ENCODE measurements around the gene JOSD1.
A peak's percentile ranks its signal among the peaks of the same experiment; 100 is the strongest.

The JOSD1 gene

DNA sequence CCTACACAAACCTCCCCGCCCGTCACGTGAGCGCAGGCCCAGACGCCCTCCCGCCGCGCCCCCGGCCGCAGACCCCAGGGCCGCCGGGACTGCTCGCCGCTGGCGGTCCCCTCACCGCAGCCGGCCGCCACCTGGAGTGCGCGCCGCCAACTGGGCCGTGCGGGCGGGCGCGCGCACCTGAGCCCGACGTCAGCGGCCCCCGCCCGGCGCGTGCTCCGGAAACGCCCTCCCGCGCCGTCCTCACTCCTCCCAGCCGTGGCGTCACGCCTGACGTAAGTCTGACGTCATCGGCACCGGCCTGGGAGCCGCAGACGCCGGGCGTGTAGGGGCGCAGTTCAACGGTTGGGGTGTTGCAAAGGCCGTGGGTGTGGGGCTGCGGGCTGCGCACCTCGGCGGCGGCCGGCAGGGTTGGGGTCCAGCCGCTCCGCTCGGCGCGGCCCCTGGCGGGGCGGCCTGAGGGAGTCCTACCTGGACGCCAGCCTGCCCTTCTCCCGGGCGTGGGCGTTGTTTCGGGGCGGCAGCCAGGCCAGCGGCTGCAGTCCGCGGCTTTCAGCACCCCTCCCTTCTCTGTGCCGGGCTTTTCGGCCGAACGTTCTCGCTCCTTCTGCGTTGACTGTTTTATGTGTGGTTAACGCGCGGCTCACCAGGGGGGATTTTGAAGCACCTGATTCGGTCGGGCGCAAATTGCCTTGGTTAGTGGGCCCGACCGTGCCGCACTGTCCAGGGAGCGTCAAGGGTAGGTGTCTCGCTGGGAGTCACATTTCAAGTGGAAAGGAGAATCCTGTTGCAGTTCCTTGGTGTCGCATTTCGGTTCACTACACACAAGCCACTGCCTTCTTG lies at the start of gene JOSD1:
Gene JOSD1 (minus strand): TSS at position 155 of the 840 bp plus-strand sequence. CDS start 956 bp downstream, outside the sequence.
- Mint-ChIP-seq H3K9me3 (no peaks in the 10 kb centered on the region), H3K4me3 (peak within 1 kb of the TSS; percentile 77), H3K27me3 (no peaks in the 10 kb centered on the region), H3K36me3 (ENCODE audit: low read depth) (peaks cover 31% of the 10 kb centered on the region), H3K27ac (peak within 1 kb of the TSS; percentile 90), H3K4me1 (ENCODE audit: low read depth) (peaks cover 51% of the 10 kb centered on the region)
- intact Hi-C loops (cut with micrococcal nuclease): no loop called here

DNA sequence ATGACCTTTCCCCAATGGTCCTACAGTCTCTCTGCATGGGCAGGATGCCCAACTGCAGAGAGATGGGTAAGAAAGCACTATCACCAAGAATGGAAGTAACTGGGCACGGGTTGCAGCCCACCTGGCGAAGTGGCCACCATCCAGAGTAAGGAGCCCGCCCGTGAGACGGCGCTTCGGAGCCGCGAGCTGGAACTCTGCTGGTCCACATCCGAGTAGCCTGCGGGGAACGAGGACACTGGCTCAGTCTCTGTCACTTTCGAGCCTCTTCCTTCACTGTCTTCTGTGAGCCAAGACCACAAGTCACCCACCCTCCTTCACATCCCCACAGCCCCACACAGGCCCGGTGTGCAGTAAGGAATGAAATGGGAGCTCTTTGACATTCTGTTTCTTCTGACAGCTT lies 49.4 kb upstream of the JOSD1 start:
- H3K4me1 Mint-ChIP-seq (ENCODE audit: low read depth): peaks cover 54% of the 10 kb centered on the region
- peak overlapping the region; percentile 41 for H3K27ac Mint-ChIP-seq
- H3K36me3 Mint-ChIP-seq (ENCODE audit: low read depth): peaks cover 89% of the 10 kb centered on the region
- no peaks in the 10 kb centered on the region for H3K27me3 Mint-ChIP-seq
- H3K9me3 Mint-ChIP-seq: no peaks in the 10 kb centered on the region
- no peak overlapping the region for H3K4me3 Mint-ChIP-seq
- intact Hi-C loops (cut with micrococcal nuclease): no loop called here

DNA sequence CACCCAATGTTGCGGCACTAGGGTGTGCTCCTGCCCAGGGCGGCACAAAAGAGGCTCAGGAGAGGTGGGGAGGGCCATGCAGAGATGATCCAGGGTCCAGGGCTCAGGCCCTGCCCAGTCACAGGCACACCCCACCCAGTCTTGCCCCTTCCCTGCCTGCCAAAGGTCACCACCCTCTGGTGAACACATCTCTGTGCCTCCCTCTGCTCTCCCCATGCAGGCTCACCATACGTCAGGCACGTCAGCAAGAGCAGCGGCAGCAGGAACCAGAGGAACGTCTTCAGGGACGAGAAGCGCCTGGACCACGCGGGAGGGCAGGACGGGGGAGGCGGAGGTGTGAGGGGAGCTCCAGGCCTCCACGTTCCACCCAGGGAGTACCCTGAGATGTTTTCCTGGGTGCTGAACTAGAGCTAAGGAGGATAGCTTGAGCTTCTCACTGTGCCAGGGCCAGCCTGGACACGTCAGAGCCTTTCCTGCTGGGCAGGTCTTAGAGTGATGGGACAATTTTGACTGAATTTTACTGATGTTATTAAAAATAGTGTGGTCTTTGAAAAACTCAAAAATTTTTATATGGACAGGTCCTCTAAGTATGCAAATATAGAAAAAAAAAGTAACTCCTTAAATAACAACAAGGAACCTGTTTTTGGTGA lies 47.9 kb upstream of the JOSD1 start:
- intact Hi-C loops (cut with micrococcal nuclease): no loop called here
- Mint-ChIP-seq H3K36me3 (ENCODE audit: low read depth) (peaks cover 98% of the 10 kb centered on the region), H3K27ac (no peak overlapping the region), H3K4me1 (ENCODE audit: low read depth) (peaks cover 39% of the 10 kb centered on the region), H3K4me3 (no peak overlapping the region), H3K9me3 (no peaks in the 10 kb centered on the region), H3K27me3 (no peaks in the 10 kb centered on the region)

DNA sequence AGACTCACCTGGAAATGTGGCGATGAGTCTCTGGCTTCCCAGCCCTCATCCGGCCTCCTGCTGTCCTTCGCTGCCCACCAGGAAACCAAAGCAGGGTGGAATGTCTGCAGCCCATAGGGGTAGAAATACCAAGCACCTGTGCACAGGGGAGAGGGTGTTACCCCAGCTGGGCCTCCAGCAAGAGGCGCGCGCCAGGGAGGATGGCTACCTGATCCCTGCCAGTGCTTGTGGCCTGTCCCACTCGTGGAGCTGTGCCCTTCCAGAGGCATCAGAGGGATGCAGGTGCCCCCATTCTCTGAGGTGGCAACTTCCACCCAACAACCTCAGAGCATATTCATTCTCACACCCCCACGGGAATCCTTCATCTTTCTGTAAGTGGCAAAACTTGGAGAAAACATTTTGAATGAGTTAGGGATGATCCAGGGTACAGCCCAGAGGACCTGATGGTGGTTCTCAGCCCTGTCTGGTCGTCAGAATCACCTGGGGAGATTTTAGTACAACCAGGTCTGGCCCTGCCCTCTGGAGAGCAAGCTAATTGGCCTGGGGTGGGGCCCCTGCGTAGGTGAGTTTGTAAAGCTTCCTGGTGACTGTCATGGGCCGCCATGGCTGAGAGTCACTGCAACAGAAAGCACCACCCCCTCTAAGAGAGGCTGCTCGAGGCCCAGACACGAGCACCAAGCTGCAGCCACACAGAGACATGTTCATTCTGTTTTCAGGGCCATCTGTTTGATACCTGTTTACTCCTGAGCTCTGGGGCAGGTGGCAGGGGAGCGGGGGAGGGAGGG lies 45.1 kb upstream of the JOSD1 start:
- Mint-ChIP-seq H3K4me3 (no peak overlapping the region), H3K9me3 (no peaks in the 10 kb centered on the region), H3K27ac (no peak overlapping the region), H3K4me1 (ENCODE audit: low read depth) (peaks cover 13% of the 10 kb centered on the region), H3K36me3 (ENCODE audit: low read depth) (peaks cover 98% of the 10 kb centered on the region), H3K27me3 (no peaks in the 10 kb centered on the region)
- intact Hi-C loops (cut with micrococcal nuclease): no loop called here

DNA sequence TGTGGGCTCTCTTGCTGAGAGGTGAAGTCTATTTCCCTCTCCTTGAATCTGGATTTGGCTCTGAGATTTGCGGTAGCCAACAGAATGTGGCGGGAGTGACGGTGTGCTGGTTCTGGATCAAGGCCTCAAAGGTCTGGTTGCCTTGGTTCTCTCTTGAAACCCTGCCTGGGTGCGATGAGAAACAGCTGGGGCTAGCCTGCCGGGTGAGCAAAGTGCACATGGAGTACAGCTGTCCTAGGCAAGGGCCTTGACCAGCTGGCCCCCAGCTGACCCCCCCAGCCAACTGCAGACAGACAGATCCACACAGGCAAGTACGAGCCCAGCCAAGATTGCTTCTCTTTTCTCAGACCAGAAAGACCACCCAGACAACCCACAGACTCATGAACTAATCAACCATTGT lies 44.2 kb upstream of the JOSD1 start:
- peaks cover 98% of the 10 kb centered on the region for H3K36me3 Mint-ChIP-seq (ENCODE audit: low read depth)
- no peaks in the 10 kb centered on the region for H3K27me3 Mint-ChIP-seq
- intact Hi-C loops (cut with micrococcal nuclease): no loop called here
- H3K4me1 Mint-ChIP-seq (ENCODE audit: low read depth): peaks cover 4% of the 10 kb centered on the region
- no peaks in the 10 kb centered on the region for H3K9me3 Mint-ChIP-seq
- H3K27ac Mint-ChIP-seq: no peak overlapping the region
- no peak overlapping the region for H3K4me3 Mint-ChIP-seq

DNA sequence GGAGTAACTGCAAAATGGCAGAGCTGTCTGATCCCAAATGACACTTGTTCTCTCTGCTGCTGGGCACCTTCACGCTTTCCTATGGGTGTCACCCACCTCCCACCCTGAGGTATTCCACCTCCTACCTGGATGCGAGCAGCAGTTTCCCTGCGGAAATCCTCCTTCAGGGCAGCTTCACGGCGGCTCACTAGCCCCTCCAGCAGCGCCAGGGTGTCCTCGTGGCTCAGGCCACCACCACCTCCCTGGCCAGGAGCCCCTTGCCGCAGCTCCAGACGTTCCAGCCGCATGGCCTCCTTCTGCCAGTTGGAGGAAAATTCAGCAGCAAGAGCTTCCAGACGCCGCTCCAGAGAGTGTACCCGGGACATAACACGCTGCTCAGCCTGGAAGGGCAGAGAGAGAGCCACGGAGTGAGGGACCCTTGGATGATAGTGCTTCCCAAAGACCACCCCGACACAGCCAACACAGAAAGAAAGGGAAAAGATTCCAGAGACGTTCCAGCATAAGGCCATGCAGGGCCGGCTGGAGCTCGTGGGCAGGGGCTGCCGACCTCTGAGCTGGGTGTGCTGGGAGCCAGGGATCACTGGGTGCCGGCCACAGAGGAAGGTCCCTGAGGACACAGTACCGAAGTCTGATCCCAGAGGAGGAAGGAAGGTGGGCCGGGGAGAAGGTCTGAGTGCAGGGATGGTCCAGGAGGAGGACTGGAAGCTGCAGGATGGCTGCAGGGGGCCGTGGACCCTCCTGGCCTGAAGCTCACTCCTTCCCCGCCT lies 41.6 kb upstream of the JOSD1 start:
- Mint-ChIP-seq H3K9me3 (no peaks in the 10 kb centered on the region), H3K36me3 (ENCODE audit: low read depth) (peaks cover 98% of the 10 kb centered on the region), H3K4me1 (ENCODE audit: low read depth) (no peaks in the 10 kb centered on the region), H3K27ac (no peak overlapping the region), H3K27me3 (no peaks in the 10 kb centered on the region), H3K4me3 (no peak overlapping the region)
- intact Hi-C loops (cut with micrococcal nuclease): no loop called here

DNA sequence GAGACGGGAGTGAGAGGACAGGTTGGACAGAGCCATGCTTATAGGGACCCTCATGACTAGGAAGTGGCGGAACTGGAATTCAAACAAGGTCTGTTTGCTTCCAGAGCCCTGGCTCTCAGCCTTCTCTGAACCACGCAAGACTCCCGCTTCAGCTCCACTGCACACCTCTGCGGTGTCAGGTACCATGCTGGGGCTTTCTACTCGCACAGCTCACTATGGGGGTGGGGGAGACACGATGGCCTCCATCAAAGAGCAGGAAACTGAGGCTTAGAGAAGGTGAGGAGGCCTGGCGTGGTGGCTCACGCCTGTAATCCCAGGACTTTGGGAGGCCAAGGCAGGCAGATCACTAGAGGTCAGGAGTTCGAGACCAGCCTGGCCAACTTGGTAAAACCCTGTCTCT lies 40.8 kb upstream of the JOSD1 start:
- no peaks in the 10 kb centered on the region for H3K27me3 Mint-ChIP-seq
- intact Hi-C loops (cut with micrococcal nuclease): no loop called here
- peaks cover 98% of the 10 kb centered on the region for H3K36me3 Mint-ChIP-seq (ENCODE audit: low read depth)
- no peaks in the 10 kb centered on the region for H3K9me3 Mint-ChIP-seq
- no peak overlapping the region for H3K4me3 Mint-ChIP-seq
- H3K27ac Mint-ChIP-seq: no peak overlapping the region
- no peaks in the 10 kb centered on the region for H3K4me1 Mint-ChIP-seq (ENCODE audit: low read depth)

DNA sequence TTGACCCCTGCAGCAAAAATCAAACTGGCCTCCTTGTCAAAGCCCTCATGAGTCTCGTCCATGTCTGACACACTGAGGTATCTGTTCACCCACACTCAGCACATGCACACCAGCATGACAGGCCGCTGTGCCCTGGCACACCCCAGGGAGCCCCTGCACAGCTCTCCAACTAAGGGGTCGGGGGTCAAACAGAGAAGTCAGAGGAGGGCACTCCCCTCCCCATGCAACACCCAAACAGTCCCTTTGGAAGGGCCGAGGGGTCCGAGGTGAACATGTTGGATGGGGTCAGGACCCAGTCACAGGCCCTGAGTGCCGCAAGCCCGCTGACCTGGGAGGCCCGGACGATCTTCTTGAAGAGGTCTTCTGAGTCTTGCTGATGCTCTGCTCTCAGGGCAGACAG lies 40.4 kb upstream of the JOSD1 start:
- peaks cover 98% of the 10 kb centered on the region for H3K36me3 Mint-ChIP-seq (ENCODE audit: low read depth)
- no peaks in the 10 kb centered on the region for H3K4me1 Mint-ChIP-seq (ENCODE audit: low read depth)
- intact Hi-C loops (cut with micrococcal nuclease): no loop called here
- H3K27me3 Mint-ChIP-seq: no peaks in the 10 kb centered on the region
- no peak overlapping the region for H3K27ac Mint-ChIP-seq
- no peaks in the 10 kb centered on the region for H3K9me3 Mint-ChIP-seq
- H3K4me3 Mint-ChIP-seq: no peak overlapping the region

DNA sequence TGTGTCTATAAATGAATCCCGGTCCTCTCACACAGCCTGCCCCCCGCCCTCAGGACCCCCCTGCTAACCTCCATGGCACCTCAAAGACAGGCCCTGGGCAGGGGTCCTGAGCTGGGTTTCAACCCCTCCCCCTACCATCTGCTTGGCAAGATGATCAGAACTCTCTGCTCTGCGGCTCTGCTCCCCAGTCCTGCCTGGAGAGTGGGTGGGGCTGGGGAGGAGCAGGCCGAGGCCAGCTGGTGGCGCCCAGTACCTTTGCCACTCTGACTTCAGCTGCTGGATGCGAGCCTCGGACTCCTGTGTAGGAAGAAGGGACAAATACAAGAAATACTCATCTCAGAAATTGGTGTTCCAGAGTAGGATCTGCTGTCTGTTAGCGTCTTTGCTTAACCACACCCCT lies 40.0 kb upstream of the JOSD1 start:
- no peaks in the 10 kb centered on the region for H3K27me3 Mint-ChIP-seq
- H3K4me1 Mint-ChIP-seq (ENCODE audit: low read depth): no peaks in the 10 kb centered on the region
- intact Hi-C loops (cut with micrococcal nuclease): no loop called here
- no peaks in the 10 kb centered on the region for H3K9me3 Mint-ChIP-seq
- H3K36me3 Mint-ChIP-seq (ENCODE audit: low read depth): peaks cover 98% of the 10 kb centered on the region
- no peak overlapping the region for H3K4me3 Mint-ChIP-seq
- no peak overlapping the region for H3K27ac Mint-ChIP-seq

DNA sequence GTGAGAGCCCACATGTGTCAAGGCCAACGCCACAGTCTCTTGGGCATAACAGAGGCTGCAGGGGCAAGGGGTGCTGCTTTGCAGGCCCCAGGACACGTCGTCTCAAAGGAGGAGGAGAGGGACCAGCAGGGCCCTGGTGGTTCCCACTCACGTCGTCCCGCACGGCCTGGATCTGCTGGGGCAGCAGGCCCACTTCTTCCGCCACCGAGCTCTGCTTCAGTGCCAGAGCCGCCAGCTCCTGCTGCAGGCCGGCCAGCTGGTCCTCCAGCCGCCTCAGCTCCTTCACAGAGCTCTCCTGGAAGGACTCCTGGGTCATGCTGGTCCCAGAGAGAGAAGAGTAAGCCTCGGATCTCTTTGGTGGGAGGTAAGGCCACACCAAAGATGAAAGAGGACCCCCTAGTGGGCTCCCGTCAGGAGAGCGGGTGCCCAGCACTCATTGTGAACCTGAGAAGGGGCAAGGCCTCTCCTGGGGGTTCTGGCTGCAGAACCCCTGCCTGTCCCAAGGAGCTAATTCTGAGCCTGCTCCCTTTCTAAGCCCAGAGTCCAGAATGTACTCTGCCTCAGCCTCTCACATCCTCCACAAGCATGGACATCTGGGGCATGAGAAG lies 39.5 kb upstream of the JOSD1 start:
- no peaks in the 10 kb centered on the region for H3K4me1 Mint-ChIP-seq (ENCODE audit: low read depth)
- H3K27me3 Mint-ChIP-seq: no peaks in the 10 kb centered on the region
- intact Hi-C loops (cut with micrococcal nuclease): no loop called here
- peaks cover 98% of the 10 kb centered on the region for H3K36me3 Mint-ChIP-seq (ENCODE audit: low read depth)
- H3K4me3 Mint-ChIP-seq: no peak overlapping the region
- H3K9me3 Mint-ChIP-seq: no peaks in the 10 kb centered on the region
- H3K27ac Mint-ChIP-seq: no peak overlapping the region

DNA sequence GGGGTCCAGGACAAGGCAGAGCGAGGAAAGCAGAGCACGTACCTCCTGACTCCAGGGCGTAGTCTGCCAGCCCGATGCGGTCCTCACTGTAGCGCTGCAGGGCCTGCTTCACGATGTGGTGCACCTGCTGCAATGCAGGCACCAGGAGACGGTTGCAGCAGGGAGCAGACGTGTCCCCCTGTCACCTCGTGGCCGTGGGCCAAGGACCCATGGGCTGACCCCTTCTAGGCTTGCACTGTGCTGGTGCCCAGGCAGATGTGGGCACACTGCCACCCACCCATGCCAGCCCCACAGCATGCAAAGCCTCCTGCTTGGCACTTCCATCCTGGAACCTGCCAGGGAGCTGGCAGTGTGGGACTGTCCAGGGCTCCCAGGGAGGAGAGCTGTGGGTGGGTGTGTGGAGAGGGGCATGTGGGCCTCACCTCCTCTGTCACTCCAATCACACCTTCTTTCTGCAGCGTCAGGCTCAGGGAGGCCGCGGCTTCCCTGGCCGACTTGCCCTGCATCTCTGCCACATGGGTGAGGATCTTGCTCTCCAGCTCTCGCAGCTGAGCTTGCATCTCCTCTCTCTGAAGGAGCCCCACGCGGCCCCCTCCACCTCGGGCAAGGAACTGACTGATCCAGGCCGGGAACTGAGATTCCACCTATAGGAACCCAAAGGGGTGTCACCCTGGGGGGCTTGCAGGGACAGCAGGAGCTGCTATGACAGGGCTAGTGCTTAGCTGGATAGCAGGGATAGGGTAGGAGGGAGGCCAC lies 38.7 kb upstream of the JOSD1 start:
- Mint-ChIP-seq H3K4me3 (no peak overlapping the region), H3K36me3 (ENCODE audit: low read depth) (peaks cover 98% of the 10 kb centered on the region), H3K27ac (no peak overlapping the region), H3K9me3 (no peaks in the 10 kb centered on the region), H3K27me3 (no peaks in the 10 kb centered on the region), H3K4me1 (ENCODE audit: low read depth) (no peaks in the 10 kb centered on the region)
- intact Hi-C loops (cut with micrococcal nuclease): no loop called here

DNA sequence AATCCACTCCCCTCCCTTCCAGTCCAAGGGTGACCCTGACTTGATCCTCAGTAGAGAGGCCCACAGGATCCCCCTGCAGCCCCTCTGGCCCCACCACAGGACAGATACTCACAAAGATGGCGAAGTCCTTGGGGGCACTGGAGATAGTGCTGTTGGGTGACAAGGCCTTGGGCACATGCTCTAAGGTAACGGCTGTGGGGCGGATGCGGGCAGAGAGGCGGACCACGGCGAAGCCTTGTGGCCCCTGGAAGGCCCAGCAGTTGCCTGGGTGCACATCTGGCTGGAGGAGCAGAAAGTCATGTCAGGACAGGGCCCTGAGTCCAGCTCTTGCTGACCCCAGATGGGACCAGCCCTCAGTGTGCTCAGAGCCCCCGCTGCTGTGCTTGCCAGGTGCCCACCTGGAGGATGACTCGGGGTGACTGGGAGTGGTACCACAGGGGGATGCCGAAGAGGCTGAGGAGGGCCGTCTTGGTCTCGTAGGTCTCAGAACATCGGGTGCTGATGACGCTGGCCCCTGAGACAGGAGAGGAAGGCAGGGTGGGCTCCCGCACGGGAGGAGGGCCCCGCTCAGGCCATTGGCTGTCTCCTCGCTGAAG lies 37.8 kb upstream of the JOSD1 start:
- peaks cover 100% of the 10 kb centered on the region for H3K36me3 Mint-ChIP-seq (ENCODE audit: low read depth)
- peaks cover 2% of the 10 kb centered on the region for H3K4me1 Mint-ChIP-seq (ENCODE audit: low read depth)
- H3K27me3 Mint-ChIP-seq: no peaks in the 10 kb centered on the region
- H3K4me3 Mint-ChIP-seq: no peak overlapping the region
- intact Hi-C loops (cut with micrococcal nuclease): no loop called here
- H3K9me3 Mint-ChIP-seq: no peaks in the 10 kb centered on the region
- no peak overlapping the region for H3K27ac Mint-ChIP-seq
